GM18861 (cell line): Measurements from ENCODE around the gene OR51V1.

Source experiments
- ATAC-seq: cut with Tn5 transposase; IDR thresholded peaks from one replicate; pipeline ENCODE4 v1.9.1; 2021; ENCODE audit not compliant: unreplicated experiment

The OR51V1 gene

GRCh38 chr11:5231111-5231510 is 30.6 kb upstream of the OR51V1 start:
- ATAC-seq: no peak

- ATAC-seq: no peak
Measured at GRCh38 chr11:5230266-5230665, 29.8 kb upstream of the OR51V1 start.

- no peak for ATAC-seq
Measured at GRCh38 chr11:5229796-5230195, 29.3 kb upstream of the OR51V1 start.

- ATAC-seq: no peak
Measured at GRCh38 chr11:5229356-5229755, 28.9 kb upstream of the OR51V1 start.

GRCh38 chr11:5228124-5228523 is 27.6 kb upstream of the OR51V1 start:
- no peak for ATAC-seq

GRCh38 chr11:5227681-5228080 is 27.2 kb upstream of the OR51V1 start:
- ATAC-seq: no peak

GRCh38 chr11:5226732-5227310 is 26.3 kb upstream of the OR51V1 start, which contains the start of gene HBB:
Gene HBB (minus strand): TSS chr11:5227071. CDS start chr11:5227021, 50 bp downstream.
- no peak for ATAC-seq

GRCh38 chr11:5225480-5225871 is 25.0 kb upstream of the OR51V1 start:
- ATAC-seq: no peak

GRCh38 chr11:5224538-5225479 is 24.3 kb upstream of the OR51V1 start:
- ATAC-seq: no peak

GRCh38 chr11:5223686-5224085 is 23.2 kb upstream of the OR51V1 start:
- ATAC-seq: no peak

- no peak for ATAC-seq
Measured at GRCh38 chr11:5223146-5223545, 22.7 kb upstream of the OR51V1 start.

GRCh38 chr11:5210376-5210885 is 9.9 kb upstream of the OR51V1 start:
- no peak for ATAC-seq

- peak; percentile 88 for ATAC-seq
Measured at GRCh38 chr11:5204787-5205186, 4.3 kb upstream of the OR51V1 start.

- ATAC-seq: no peak
Measured at GRCh38 chr11:5203366-5203765, 2.9 kb upstream of the OR51V1 start.

GRCh38 chr11:5198285-5198684 is 2.2 kb downstream of the OR51V1 start:
- ATAC-seq: no peak

GRCh38 chr11:5197536-5197935 is 2.9 kb downstream of the OR51V1 start:
- no peak for ATAC-seq

- no peak for ATAC-seq
Measured at GRCh38 chr11:5196731-5197130, 3.8 kb downstream of the OR51V1 start.

GRCh38 chr11:5196067-5196466 is 4.4 kb downstream of the OR51V1 start:
- ATAC-seq: no peak

GRCh38 chr11:5192738-5193137 is 7.7 kb downstream of the OR51V1 start:
- no peak for ATAC-seq

- no peak for ATAC-seq
Measured at GRCh38 chr11:5188201-5188600, 12.3 kb downstream of the OR51V1 start.

GRCh38 chr11:5178046-5178837 is 22.2 kb downstream of the OR51V1 start:
- no peak for ATAC-seq
